ENCODE data around the gene TNFRSF17. TPM values are rescaled to one million over a fixed set of nuclear protein-coding genes. Genes with fewer than 3 reads are reported as not detected.

The TNFRSF17 gene
- total and polyA plus RNA-seq, 10 of the 15 experiments (the other 5 are each of a cell fraction or from before 2014, with no cell fraction given): 106 to 461 (median 179) TPM

- WGBS (ENCODE audit: insufficient coverage, insufficient replicate concordance, low lambda C conversion rate, missing lambda C conversion rate): 61% methylated on average over 4 of the region's 4 CpGs
- RAD21 ChIA-PET (ENCODE audit: unreplicated experiment): no interaction called here
- no peak for DNase-seq (ENCODE audit: low read depth, low spot score)
- POLR2A ChIA-PET: no interaction called here
- Histone ChIP-seq H3K9ac (ENCODE audit: control insufficient read depth, insufficient read depth, low read length) (no peak overlapping the region), H3K36me3 (ENCODE audit: control insufficient read depth in 2 of 2, insufficient read depth in 2 of 2, low read length in 1 of 2) (peaks cover 0 to 1% of the 10 kb centered on the region in 2 experiments; a peak in 1 of 4 replicates), H3K27ac (ENCODE audit: control insufficient read depth, insufficient read depth) (no peak overlapping the region), H2AFZ (ENCODE audit: control insufficient read depth, low read depth, low read length) (no peak overlapping the region), H3K9me3 (replicated peaks; ENCODE audit: control insufficient read depth, insufficient read depth, low read length) (no peaks in the 10 kb centered on the region), H3K4me1 (ENCODE audit: control insufficient read depth, insufficient read depth, low read length) (peaks cover 1% of the 10 kb centered on the region; the same call in 1 of the 2 replicates), H3K4me2 (ENCODE audit: control insufficient read depth, insufficient read depth) (no peak overlapping the region), H3K27me3 (replicated peaks in 1 of 2; ENCODE audit: control insufficient read depth in 2 of 2, insufficient read depth in 2 of 2, low read length in 1 of 2) (no peaks in the 10 kb centered on the region), H3K4me3 (no peak overlapping the region), H3K79me2 (ENCODE audit: control insufficient read depth, insufficient read depth, low read length) (peaks cover 4% of the 10 kb centered on the region), H4K20me1 (ENCODE audit: control insufficient read depth, insufficient read depth) (no peaks in the 10 kb centered on the region)
- TF ChIP-seq ZNF592 (IDR thresholded peaks at IDR 0.05) (no peak), POU2F2 (IDR thresholded peaks at IDR 0.05; ENCODE audit: borderline replicate concordance, low read depth, low read length) (0 out of 3 replicates have a peak, but pooled peaks have one; percentile 39), SIX5 (IDR thresholded peaks at IDR 0.05; ENCODE audit: low read depth, low read length, severe bottlenecking) (no peak), SPI1 (IDR thresholded peaks at IDR 0.05; ENCODE audit: borderline replicate concordance, insufficient read depth, low read depth, low read length) (no peak), ZNF622 (IDR thresholded peaks at IDR 0.05) (no peak), RAD51 (IDR thresholded peaks at IDR 0.05) (no peak), POLR2AphosphoS2 (IDR thresholded peaks at IDR 0.05; ENCODE audit: low read depth, low read length) (no peak), EGR1 (IDR thresholded peaks at IDR 0.05; ENCODE audit: borderline replicate concordance in 1 of 2, low read depth in 2 of 2, low read length in 2 of 2) (no peak)
- BruUV-seq (replicated peaks): no TSS peak
- in situ Hi-C loops (cut with MboI): no loop called here
- SMC1A ChIA-PET (ENCODE audit: uncharacterized antibody, unreplicated experiment): no interaction called here
- FAIRE-seq: no peak
- ATAC-seq: no peak; the same call in 2 of the 3 replicates
- CTCF ChIA-PET: no interaction called here
- intact Hi-C loops (cut with micrococcal nuclease; ENCODE audit: unreplicated experiment): no loop called here
Measured at GRCh38 chr16:12016291-12016947, 51.4 kb downstream of the TNFRSF17 start.
